Retinal pigment epithelial cell (primary cell): ENCODE data around the gene NCK2.

Experiments used
- DNase-seq: peaks from one replicate; pipeline ENCODE4 v3.0.0-alpha.2; 2010; ENCODE audit warnings: low read depth
- H3K4me3 ChIP-seq: 2 replicates; pipeline ENCODE4 v1.5.1; 2011; ENCODE audit warnings: mild to moderate bottlenecking, low read length, control low read depth, moderate library complexity
- CTCF ChIP-seq: conservative IDR thresholded peaks from 2 replicates; pipeline ENCODE4 v1.5.1; 2011; ENCODE audit warnings: low read depth, low read length, control low read depth, inconsistent platforms

The NCK2 gene

GRCh38 chr2:105820691-105821090 lies 76.0 kb downstream of the NCK2 start:
- no peak for TF ChIP-seq CTCF
- H3K4me3 ChIP-seq: no peak overlapping the region
- no peak for DNase-seq

- TF ChIP-seq CTCF: no peak
- H3K4me3 ChIP-seq: no peak overlapping the region
- no peak for DNase-seq
Observed at GRCh38 chr2:105821428-105822125, 76.9 kb downstream of the NCK2 start.

- no peak for DNase-seq
Observed at GRCh38 chr2:105822186-105822585, 77.5 kb downstream of the NCK2 start.

GRCh38 chr2:105824446-105824845 lies 79.7 kb downstream of the NCK2 start:
- DNase-seq: no peak
- no peak overlapping the region for H3K4me3 ChIP-seq
- TF ChIP-seq CTCF: no peak

More at GRCh38 chr2:105822186-105822585, 77.5 kb downstream of the NCK2 start:
- no peak for TF ChIP-seq CTCF
- H3K4me3 ChIP-seq: no peak overlapping the region

- H3K4me3 ChIP-seq: no peak overlapping the region
- no peak for DNase-seq
- TF ChIP-seq CTCF: no peak
Observed at GRCh38 chr2:105827351-105828096, 82.8 kb downstream of the NCK2 start.

- TF ChIP-seq CTCF: no peak
- DNase-seq: no peak
- no peak overlapping the region for H3K4me3 ChIP-seq
Observed at GRCh38 chr2:105828558-105828957, 83.8 kb downstream of the NCK2 start.

- no peak overlapping the region for H3K4me3 ChIP-seq
- no peak for DNase-seq
- no peak for TF ChIP-seq CTCF
Observed at GRCh38 chr2:105834931-105835330, 90.2 kb downstream of the NCK2 start.
